HFF-Myc (cell line): Measurements from ENCODE around the gene DYNC1I1.

Experiments
- DNase-seq: peaks from one replicate; pipeline ENCODE4 v3.0.0-alpha.2; 2011; ENCODE audit warnings: low read depth; ENCODE audit errors: extremely low read depth
- H3K4me3 ChIP-seq: replicated peaks from 2 replicates; pipeline ENCODE4 v1.5.1; 2011; ENCODE audit warnings: low read depth, mild to moderate bottlenecking, control low read depth, low read length
- CTCF ChIP-seq: IDR thresholded peaks from 2 replicates; pipeline ENCODE4 v1.5.1; 2012; ENCODE audit warnings: mild to moderate bottlenecking, low read depth, low read length, control low read depth; ENCODE audit errors: missing control alignments

DYNC1I1 gene

DNA sequence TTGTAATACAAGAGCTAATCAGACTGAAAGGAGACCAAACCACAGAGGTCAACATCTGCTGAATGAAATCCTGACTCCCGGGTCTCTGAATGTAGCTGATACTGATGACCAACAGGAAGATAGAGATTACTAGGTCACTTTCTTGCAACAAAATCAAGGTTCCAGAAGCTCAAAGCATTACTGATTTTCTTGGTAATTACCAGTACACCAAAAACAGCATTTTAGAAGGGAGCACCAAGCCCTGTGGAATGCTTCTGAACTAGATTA lies 371.8 kb downstream of the DYNC1I1 start:
- no peak overlapping the region for H3K4me3 ChIP-seq
- TF ChIP-seq CTCF, result no peak
- DNase-seq, result no peak
